Forelimb muscle (tissue), 1 donor: ENCODE data around the gene KMT2E. TPM values are rescaled to one million over a fixed set of nuclear protein-coding genes. Genes with fewer than 3 reads are reported as not detected.

ENCODE experiments used
- DNase-seq: peaks from one replicate; pipeline ENCODE4 v3.0.0-alpha.2; 2013; ENCODE audit warnings: low read depth
- polyA plus RNA-seq: library from polyadenylated mRNA; unstranded; fragments of 120-200 nt; gene quantifications from one replicate; pipeline ENCODE4 v1.2.1, GENCODE V29; 2013; ENCODE audit not compliant: insufficient read length

KMT2E gene
- polyA plus RNA-seq, 1 donor = 35.1 TPM

DNA sequence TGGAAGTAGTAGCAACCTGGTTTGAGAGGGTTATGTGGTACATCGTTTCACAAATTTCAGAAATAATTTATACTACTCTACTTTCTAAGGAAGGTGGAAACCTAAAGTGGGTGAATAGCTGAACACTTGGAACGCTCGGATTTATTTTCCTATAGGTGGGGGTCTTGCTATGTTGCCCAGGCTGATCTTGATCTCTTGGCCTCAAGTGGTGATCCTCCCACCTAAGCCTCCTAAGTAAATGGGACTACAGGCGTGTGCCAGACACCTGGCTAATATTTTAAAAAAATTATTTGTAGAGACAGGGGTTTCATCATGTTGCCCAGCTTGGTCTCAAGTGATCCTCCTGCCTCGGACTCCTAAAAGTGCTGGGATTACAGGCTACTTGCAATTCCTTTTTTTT is 6.7 kb upstream of the KMT2E start:
- no peak for DNase-seq

DNA sequence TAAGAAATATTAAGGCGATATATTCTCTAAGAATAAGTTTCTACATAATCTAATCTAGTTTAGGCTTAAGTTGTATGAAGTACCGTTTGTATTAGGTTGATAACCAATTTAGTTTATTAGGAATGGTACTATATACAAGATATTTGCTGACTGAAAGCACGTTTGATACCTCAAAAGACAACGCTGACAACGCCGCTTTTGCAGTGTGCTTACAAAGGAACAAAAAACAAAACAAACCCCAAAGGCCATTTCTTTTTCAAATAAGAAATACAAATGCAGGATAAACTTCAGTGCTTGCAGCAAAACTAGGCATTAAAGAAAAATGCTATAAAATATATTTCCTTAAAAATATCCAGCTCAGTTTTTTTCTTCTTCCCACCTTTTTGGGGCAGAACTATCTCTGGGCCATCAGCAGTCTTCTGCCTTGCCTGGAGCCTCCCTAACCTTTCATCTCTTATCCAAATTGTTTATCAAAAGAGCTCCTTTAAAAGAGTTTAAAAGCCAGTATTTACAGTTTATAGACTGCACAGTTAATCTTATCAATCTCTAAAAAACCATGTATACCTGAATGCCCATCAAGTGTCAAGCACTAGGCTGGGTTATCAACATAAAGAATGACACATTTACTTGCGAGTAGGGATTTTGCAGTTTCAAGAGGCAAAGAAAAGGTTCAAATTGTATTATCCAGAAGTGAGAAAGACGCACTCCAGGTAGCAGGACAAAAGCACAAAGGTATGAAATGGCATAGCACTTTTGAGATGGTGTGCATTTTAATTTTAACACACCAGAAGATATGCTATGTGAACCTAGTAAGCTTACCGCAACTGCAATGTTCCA is 4.1 kb upstream of the KMT2E start:
- no peak for DNase-seq

DNA sequence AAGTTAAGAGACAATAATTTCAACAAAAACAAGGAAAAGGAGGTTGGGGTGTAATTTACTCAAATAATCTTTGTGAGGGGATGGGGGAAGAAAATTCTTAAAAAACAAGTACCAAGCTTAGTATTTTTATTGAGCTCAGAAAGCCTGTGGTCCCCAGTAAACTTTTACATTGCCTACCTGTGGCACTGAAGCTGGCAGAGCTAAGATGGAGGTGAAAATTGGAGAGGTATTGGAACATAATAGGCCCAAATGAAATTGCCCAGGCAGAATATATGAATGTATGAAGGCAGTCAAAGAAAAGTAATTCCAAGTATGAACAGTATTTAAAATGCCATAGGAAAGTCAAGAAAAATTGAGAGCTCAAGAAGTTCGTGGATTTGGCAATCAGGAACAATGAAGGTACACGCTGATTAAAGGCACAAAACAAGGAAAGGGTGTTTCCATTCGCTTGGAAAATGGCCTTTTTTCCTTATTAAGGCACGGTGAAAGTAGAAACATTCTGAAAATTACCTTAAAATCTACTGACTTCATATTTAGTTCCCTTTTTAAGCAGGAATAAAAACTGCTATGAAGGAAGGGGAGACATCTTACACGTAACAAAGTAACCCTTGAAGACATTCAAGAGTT is 3.4 kb upstream of the KMT2E start:
- DNase-seq = no peak

DNA sequence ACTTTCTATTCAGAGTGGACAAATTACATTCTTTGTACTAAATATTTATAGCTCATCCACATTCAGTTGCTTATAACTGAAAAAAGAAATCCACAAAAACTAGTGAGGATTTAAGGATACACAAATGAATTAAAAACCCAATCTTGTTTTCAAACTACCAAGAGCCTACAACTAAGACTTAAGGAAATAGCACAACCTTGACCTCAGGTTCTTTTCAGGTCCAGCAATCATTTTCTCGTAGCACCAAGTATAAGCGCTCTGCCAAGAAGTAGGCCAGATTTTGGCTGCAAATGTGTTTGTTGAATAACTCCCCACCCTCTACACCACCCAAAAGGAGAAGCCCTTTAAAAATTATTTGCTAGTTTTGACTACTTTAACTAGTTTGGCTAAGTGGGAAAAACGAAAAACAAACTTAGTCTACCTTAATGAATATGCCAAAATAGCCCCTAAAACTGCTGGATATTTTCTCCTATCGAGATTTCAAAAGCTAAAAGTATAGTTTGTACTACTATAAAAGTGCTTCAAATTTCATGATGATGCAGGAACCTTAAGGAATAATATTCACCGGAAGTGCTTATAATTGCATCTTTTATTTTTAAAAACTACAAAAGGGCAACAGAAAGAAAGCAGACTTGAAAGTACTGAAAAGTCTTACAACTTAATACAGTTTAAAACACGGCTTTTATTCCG is 2.7 kb upstream of the KMT2E start:
- DNase-seq = no peak

DNA sequence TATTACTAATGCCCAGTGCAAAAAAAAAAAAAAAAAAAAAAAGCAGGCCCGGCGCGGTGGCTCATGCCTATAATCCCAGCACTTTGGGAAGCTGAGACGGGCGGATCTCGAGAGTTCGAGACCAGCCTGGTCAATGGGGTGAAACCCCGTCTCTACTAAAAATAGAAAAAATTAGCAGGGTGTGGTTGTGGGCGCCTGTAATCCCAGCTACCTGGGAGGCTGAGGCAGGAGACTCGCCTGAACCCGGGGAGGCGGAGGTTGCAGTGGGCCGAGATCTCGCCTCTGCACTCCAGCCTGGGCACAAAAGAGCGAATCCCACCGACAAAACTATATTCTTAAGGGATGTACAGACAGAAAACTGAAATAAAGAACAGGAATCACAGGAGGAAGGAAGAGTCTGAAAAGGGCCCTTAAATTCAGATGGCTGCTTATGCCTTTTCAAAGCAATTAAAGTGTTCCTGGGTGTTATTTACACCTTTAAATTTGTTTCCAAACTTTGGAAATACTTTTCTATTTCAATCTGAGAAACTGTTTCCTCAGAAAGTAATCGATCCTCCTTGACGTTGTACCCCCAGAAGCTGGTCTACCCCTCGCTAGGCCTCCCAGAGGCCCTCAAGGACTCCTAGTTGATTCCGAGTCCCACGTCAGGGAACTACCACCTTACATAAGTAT is 2.0 kb upstream of the KMT2E start:
- no peak for DNase-seq

DNA sequence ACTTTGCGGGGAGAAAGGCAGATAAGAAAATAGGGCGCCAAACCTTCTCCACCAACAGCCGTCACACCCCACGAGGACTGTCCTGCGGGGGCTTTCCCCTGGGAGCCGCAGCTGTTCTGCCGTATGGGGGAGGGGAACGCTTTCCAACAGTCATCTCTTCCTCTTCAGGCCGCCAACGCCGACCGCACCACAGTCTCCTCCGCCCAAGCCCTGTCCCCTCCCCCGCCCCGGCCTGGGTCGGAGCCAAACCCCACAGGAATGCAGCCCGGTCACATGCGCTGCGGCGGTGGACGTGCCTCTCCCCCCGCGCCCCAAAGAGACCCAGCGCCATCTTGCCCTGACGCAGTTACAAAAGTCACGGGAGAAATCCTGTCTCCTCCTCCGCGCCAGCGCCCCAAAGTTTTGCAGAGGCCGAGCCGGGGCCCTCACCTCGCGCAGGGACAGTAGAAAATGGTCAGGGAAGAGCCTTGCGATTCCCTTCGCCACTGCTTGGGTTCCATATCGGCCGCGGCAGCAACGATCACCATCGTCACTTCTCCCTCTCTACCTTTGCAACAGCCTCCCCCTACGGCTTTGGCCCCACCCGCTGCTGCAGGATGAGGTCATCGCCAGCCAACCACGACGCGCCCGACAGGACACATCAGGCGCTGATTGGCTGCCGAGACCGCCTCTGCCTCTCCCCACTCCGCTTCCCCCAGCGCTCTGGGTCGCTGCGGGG is 1.3 kb upstream of the KMT2E start:
- peak; percentile 92 for DNase-seq

DNA sequence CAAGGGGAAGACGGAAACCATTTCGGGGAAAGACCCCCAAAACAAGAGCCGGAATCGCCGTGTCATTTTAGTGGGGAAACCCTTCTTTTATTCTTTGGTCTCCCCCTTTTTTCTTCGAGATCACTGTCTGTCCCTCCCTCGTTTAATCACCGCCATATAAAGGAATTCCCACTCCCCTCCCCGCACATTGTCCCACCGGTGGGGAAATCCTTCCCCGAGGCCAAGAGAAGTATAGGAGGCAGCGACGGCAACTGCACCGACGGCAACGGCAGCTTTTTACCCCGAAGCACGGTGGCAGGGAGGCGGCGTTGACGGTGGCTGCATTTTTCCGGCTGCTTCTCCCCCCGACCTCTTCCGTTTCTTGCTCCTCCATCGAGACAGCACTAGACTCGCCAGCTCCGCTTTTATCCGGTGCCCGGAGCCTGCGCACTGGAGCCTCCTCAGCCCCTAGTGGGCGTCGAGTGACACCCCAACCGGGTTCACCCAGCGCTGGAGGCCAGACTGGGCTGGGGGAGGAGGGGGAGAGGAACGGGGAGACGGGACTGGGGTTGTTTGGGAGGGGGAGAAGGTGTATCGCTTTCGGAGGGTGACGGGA is 687 bp upstream of the KMT2E start:
- DNase-seq = peak; percentile 84

DNA sequence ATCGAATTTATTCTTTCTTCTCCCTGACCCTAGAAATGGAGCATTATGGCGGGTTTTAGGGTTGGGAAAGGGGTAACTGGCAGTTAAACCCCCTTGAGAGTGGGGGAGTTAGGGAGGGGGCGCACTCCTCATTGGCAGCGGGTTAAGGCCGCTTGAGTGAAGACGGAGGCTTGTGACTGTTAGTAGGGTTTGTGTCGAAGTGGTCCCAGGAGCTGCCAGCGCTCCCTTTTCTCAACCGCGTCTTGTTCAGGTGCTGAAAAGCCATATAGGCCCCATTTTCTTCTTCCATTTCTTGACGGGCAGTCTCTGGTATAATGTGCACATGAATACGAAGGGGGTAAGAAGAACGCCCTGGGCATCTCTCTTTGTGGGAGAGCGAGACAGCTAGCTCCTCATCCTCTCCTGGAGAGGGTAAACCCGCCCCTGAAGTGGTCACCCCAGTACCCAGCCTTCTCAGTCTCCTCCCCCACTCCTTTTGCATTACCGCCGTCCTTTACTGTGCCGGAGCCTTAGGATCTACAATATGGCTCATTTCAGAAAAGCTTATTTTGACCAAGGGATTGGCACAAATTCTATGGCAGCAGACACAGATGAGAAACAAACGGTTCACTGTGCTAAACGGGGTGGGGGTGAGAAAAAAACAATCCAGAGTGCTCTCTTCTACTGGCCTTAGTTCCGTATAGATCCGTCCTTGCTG is 836 bp downstream of the KMT2E start:
- no peak for DNase-seq

DNA sequence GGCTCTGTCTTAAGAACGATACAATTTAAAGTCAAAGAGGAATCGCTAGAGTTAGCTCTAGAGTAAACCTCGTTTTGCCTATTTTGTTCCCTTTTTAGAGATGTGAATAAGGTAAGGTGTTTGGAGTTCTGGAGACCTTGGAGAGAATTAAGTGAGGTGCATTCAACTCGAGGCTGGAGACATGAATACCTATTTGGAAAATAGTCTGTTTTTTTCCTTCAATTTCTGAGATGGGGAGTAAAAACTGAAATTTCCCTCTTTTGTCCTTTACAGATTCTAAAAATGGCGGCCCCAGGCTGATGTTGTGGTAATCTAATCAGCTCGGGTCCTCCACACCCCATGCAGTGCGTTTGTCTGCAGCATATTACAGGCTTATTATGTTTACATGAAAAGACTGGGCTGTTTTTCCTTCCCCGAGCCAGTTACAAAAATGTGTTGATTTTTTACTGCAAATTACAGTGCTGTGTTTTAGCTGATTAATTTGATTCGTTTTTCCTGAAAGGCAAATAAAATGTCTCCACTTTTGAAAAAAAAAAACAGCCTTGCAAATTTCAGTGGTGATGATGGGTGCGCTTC is 1.5 kb downstream of the KMT2E start:
- no peak for DNase-seq

DNA sequence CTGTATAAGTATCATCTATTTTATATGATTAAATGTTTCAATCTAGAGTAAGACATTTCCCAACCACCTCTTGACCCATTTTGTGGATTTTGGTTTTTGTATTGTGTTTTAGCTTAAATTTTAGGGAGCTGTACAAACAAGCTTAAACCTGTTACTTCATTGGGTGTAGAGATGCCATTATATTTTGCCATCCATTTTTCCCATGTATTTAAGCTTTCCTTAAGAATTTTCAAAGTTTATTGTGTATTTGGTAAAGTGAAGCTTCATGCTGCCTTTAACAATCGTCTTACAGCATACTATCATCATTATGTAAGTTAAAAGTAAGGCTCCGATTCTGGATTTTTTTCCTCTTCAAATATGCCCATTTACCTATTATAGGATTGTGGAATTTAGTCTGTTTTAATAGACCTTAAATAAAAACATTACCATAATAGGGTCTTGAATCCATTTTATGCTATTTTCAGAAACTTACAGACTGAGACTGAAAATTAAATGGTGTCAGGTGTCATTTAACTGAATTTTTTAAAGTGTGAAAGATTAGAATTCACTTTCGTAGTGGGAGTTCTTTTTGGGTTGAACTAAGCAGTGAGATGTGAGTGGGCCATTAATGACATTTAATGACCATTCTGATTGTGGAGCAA is 2.2 kb downstream of the KMT2E start:
- no peak for DNase-seq

DNA sequence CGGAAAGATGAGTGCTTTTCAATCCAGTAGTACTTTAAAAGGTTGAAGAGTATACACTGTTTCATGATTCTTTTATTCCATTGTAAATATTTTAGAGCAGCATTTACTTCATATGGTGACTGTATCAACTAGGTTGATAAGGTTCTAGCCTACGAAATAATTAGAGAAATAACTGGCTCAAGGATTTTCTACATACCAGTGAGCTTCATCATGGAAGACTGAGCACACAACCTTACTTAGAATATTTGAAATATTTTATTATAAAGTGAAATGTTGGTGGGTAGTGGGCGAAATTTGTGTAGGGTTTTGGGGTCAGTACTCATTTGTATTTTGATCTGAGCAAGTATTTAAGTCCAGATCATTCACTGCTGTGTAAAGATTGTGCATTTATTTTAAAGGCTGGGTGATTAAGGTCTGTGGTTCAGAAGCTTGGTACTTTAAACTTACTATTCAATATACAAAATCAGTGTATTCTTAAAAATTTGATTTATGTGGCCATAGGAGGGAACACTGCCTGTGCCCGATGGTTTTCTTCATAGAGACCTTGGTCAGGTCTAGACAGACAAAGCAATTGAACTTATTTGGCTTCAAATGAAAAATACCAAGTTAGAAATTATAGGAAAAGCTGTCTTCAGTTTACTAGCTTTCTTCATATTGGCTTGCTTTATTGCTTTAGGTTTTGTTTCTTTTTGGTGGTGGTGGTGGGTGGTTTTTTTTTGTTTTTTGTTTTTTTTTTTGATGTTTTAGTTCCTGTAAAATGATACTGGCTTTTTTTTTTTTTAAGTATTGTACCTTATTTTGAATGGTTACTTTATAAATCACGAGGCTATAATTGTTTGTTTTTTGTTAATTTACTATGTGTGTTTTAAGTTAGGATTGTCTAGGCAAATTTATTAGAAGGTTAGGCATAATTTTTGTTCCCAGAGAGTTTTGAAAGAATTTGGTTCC is 3.0 kb downstream of the KMT2E start:
- no peak for DNase-seq

DNA sequence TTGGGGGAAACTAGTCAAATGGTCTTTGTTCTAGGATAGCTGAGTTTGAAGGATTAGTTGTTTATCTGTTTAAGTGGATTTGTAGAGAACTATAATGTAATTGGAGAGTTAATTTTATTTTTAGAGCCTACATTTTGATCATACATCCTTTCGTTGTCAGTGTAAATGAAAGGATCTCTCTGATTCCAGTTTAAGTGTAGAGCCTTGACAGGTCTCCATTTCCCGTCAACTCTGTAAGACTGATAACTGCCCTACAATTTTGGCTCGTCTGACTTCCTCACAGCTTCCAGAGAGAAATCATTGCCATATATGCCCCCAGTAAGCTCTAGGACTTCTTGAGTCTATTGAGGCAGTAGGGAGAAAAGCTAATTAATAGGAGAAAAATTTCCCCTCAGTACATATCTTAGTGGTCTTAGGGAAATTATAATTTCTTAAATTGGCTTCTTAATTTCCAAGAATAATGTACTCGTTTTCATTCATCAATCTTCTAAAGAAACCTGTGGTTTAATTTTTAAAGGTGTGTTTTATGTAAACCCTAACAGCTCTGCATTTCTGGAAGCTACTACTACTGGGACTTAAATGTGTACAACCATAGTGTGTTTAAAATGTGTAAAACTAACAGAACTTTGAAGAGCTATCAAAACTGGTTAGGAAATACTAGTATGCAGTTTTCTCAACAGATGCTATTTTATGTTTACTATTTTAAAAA is 3.8 kb downstream of the KMT2E start:
- no peak for DNase-seq

DNA sequence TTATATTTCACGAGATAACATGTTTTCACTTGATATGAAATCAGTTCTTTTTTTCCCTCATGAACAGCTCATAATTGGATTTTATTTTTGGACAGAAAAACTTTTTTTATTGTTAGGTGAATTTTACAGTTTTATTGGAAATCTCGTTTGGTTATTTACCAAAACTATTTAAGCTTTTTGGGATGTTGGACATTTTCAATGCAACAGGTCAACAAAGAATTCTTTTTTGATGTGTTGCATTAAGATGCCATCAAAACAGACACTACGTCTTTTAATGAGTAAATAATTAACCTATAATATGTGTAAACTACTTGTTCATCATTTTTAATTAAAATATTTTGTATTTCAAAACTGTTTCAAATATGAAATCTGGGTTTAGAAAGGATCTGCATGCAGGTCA is 5.3 kb downstream of the KMT2E start:
- DNase-seq = no peak

DNA sequence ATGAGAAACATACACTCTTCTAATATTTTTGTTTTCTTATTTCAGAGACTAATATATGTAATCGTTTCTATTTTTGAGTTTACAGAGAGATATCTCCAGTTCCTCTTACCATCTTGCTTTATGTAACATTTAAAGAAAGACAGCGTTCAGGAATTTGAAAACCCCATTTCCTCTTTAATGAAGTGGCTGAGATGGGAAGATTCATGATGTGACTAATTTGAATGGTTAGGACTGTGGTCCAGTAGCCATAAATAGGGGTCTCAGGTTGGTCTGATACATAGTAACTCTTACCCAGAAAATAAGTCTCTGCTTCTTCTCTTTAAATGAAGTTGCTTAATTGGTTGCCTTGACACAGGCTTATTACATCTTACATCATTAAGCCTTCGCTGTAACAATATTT is 6.9 kb downstream of the KMT2E start:
- no peak for DNase-seq

DNA sequence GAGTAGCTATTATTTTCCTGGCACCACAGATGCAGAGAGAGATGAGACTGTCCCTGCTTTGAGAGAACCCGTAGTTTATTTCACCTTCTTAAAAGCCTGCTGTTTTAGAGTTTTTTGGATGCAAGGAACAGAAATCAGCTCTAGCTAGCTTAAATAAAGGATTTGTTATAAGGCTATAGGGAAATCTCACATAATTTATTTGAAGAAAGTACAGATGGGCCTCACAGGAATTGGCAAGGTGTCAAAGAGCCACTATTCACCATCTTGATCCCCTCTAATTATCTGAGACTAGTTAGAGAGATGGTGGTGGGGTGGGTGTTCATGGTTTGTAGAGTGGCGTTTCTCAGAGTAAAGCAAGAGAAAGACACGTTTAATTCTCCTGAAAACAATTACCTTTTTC is 7.3 kb downstream of the KMT2E start:
- DNase-seq = no peak

DNA sequence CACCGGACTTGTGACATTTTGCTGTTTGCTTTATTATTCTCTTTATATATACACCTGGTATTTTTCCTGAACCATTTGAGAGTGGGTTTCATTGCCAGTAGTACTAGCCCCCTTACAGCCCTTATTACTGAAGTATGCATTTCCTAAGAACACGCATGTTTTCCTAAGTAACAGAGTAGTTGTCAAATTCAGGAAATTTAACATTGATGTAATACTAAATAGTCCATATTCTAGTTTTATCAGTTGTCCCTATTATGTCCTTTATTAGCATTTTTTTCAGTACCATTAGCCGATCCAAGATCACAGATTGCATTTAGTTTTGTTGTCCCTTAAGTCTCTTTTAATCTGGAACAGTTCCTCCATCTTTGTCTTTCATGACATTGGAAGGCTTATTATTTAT is 8.0 kb downstream of the KMT2E start:
- DNase-seq = no peak

DNA sequence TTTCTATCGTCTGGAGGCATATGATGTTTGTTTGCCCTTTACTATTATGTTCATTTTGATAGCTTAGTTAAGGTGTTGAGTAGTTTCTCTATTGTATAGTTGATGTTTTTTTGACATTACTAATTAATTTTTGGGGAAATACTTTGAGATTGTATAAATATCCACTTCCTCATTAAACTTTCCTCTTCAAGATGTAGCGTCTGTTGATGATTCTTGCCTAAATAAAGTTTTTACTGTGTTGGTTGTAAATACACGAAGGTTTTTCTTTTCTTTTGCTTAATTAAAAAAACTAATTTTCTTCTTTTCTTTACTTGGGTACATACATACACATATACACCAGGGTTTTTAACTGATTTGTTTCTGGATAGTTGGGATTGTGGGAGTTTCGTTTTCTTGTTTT is 8.5 kb downstream of the KMT2E start:
- no peak for DNase-seq

DNA sequence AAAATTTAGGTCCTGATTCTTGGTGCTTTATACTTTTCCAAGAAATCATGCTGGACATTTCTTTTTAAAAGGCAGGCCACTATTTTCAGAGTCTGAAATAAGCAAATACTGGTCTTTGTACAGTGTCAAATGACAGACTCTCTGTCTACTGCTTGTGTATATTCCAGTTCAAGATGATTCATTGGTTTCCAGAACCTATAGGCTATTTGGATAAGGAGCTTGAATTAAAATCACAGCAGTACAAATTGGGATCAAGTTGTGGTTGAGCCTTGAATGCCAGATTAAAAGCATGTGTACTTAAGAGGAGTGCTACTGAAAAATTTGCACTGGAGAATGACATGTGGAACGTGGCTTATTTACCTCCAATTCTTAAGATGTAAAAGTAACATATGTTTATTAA is 10.7 kb downstream of the KMT2E start:
- DNase-seq = no peak
